Measurements from ENCODE around the gene CLEC4M. TPM values are rescaled to one million over a fixed set of nuclear protein-coding genes. Genes with fewer than 3 reads are reported as not detected.
"Not testable (repeated sequence)": the region's sequence is repeated elsewhere in the genome, so short reads cannot be mapped to it uniquely, and the experiment has no call there.

Gene CLEC4M
- total RNA-seq, 4 donors from 2014 or later: not detected

DNA sequence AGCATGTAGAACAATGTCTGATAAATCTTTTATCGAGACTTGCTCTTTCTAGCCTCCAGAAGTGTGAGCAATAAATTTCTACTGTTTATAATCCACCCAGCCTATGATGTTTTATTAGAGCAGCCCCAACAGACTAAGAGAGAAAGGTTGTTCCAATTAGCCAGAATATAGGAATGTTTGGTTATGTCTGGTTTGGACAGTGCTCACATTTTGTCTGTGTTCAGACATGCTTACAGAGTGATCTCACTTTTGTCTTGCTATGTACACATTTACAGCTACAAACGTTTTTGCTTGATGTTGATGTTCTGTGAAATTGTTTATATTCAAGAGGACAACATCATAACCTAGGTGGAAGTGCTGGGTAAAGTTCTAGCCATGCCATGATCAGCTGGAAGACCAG lies 48.9 kb downstream of the CLEC4M start:
- H3K4me1 ChIP-seq: no peaks in the 10 kb centered on the region
- TF ChIP-seq POLR2A (IDR thresholded peaks at IDR 0.05): no peak
- TF ChIP-seq, protein P1, sequence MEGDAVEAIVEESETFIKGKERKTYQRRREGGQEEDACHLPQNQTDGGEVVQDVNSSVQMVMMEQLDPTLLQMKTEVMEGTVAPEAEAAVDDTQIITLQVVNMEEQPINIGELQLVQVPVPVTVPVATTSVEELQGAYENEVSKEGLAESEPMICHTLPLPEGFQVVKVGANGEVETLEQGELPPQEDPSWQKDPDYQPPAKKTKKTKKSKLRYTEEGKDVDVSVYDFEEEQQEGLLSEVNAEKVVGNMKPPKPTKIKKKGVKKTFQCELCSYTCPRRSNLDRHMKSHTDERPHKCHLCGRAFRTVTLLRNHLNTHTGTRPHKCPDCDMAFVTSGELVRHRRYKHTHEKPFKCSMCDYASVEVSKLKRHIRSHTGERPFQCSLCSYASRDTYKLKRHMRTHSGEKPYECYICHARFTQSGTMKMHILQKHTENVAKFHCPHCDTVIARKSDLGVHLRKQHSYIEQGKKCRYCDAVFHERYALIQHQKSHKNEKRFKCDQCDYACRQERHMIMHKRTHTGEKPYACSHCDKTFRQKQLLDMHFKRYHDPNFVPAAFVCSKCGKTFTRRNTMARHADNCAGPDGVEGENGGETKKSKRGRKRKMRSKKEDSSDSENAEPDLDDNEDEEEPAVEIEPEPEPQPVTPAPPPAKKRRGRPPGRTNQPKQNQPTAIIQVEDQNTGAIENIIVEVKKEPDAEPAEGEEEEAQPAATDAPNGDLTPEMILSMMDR (IDR thresholded peaks at IDR 0.05 in 4 of 5, conservative IDR thresholded peaks at IDR 0.05 in 1 of 5): no peak
- peaks cover 0 to 18% (median 0%) of the 10 kb centered on the region in 3 donors for H3K27me3 ChIP-seq
- no peak overlapping the region for H3K4me3 ChIP-seq
- H3K36me3 ChIP-seq: no peaks in the 10 kb centered on the region
- H3K27ac ChIP-seq: no peak overlapping the region
- no peak for ATAC-seq
- in situ Hi-C loops (cut with MboI; ENCODE audit: low sequenced_read_pairs in 4 of 4) (loop anchor here in 2 of 4 donors (25.0 kb wide), 2 partner anchors 450 to 725 kb away; no protein-coding TSS in a partner anchor), intact Hi-C loops (cut with DNase I; ENCODE audit: low total_unique reads) (no loop called here)
- peaks cover 0 to 6% (median 0%) of the 10 kb centered on the region in 3 donors for H3K9me3 ChIP-seq
- DNase-seq: no peak

DNA sequence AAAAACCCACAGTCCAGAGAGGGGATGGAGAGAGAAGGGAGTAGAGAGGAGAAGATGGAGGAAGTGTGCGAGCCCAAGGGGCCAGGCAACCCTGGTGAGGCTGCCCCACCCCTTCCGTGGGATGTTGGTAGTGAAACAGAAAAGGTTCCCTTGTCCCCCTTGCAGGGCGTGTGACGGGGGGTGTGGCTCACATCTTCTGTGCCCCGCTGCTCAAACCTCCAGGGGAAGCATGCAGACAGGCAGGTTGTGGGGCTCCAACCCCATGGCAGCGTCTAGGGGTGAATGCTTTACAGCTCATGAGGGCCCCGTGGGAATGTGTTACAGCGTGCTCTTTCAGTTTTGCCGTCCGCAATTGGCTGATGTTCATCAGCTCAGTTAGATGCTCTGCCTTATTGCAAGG lies 52.3 kb downstream of the CLEC4M start:
- TF ChIP-seq POLR2A (IDR thresholded peaks at IDR 0.05): no peak
- TF ChIP-seq, protein P1 (IDR thresholded peaks at IDR 0.05 in 4 of 5, conservative IDR thresholded peaks at IDR 0.05 in 1 of 5): no peak
- Histone ChIP-seq H3K4me1 (no peaks in the 10 kb centered on the region), H3K27ac (no peak overlapping the region), H3K27me3 (peaks cover 3 to 18% (median 4%) of the 10 kb centered on the region in 3 donors), H3K36me3 (no peaks in the 10 kb centered on the region), H3K9me3 (peaks cover 0 to 6% (median 0%) of the 10 kb centered on the region in 3 donors), H3K4me3 (no peak overlapping the region)
- in situ Hi-C loops (cut with MboI; ENCODE audit: low sequenced_read_pairs in 4 of 4) (loop anchor here in 2 of 4 donors (25.0 kb wide), 2 partner anchors 453 to 728 kb away; no protein-coding TSS in a partner anchor), intact Hi-C loops (cut with DNase I; ENCODE audit: low total_unique reads) (no loop called here)
- DNase-seq: no peak
- ATAC-seq: no peak

DNA sequence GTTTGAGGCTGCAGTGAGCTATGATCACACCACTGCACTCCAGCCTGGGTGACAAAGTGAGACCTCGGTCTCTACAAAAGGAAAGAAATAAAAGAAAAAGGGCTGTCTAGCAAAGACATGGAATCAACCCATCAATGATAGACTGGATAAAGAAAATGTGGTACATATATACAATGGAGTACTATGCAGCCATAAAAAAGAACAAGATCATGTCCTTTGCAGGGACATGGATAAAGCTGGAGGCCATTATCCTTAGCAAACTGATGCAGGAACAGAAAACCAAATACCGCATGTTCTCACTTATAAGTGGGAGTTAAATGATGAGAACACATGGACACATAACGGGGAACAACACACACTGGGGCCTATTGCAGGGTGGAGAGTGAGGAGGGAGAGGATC lies 53.0 kb downstream of the CLEC4M start:
- H3K9me3 ChIP-seq; H3K36me3 ChIP-seq; H3K27ac ChIP-seq; intact Hi-C loops (cut with DNase I; ENCODE audit: low total_unique reads); ATAC-seq; H3K4me3 ChIP-seq; DNase-seq; H3K4me1 ChIP-seq: not testable (repeated sequence)
- H3K27me3 ChIP-seq: peaks cover 4 to 16% (median 5%) of the 10 kb centered on the region in 3 donors
- in situ Hi-C loops (cut with MboI; ENCODE audit: low sequenced_read_pairs in 4 of 4): loop anchor here in 2 of 4 donors (25.0 kb wide), 2 partner anchors 454 to 729 kb away; no protein-coding TSS in a partner anchor

DNA sequence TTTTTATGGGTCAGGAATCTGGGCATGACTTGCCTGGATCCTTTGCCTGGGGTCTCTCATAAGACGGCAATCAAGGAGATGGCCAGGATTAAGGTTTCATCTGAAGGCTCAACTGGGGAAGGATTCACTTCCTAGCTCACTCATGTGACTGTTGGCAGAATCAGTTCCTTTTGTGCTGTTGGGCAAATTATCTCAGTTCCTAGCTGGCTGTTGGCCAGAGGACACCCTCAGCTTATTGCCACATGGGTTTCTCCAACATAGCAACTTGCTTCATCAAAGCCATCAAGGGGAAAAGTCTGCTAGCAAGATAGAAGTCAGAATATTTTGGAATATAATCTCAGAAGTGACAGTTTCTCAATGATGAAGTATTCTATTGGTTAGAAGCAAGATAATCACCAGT lies 54.8 kb downstream of the CLEC4M start:
- in situ Hi-C loops (cut with MboI; ENCODE audit: low sequenced_read_pairs in 4 of 4) (loop anchor here in 2 of 4 donors (25.0 kb wide), 2 partner anchors 456 to 730 kb away; no protein-coding TSS in a partner anchor), intact Hi-C loops (cut with DNase I; ENCODE audit: low total_unique reads) (no loop called here)
- no peak for DNase-seq
- Histone ChIP-seq H3K27me3 (peaks cover 7 to 12% (median 7%) of the 10 kb centered on the region in 3 donors), H3K27ac (no peak overlapping the region), H3K4me3 (no peak overlapping the region), H3K9me3 (no peaks in the 10 kb centered on the region), H3K4me1 (no peaks in the 10 kb centered on the region), H3K36me3 (no peaks in the 10 kb centered on the region)
- no peak for ATAC-seq
- TF ChIP-seq, protein P1 (IDR thresholded peaks at IDR 0.05 in 4 of 5, conservative IDR thresholded peaks at IDR 0.05 in 1 of 5): no peak
- no peak for TF ChIP-seq POLR2A (IDR thresholded peaks at IDR 0.05)

DNA sequence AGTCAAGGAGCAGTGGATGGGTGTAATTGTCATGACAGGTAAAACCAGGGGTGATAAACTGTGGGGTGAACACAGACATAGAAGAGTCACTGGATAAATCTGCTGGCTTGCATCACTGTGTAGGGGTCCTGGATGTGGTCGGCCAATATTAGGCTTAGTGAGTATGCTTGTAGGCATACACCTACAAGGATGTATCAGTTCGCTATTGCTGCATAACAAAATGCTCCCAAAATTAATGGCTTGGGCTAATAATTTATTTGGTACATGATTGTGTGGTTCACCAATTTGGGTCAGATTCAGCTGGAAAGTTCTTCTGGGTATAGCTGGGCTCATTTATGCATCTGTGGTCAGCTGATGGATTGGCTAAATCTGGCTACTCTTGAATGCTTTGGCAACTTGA lies 55.8 kb downstream of the CLEC4M start:
- Histone ChIP-seq H3K9me3 (no peaks in the 10 kb centered on the region), H3K27me3 (peaks cover 8 to 12% (median 9%) of the 10 kb centered on the region in 3 donors), H3K36me3 (no peaks in the 10 kb centered on the region), H3K27ac (no peak overlapping the region), H3K4me3 (no peak overlapping the region), H3K4me1 (no peaks in the 10 kb centered on the region)
- no peak for DNase-seq
- TF ChIP-seq, protein P1 (IDR thresholded peaks at IDR 0.05 in 4 of 5, conservative IDR thresholded peaks at IDR 0.05 in 1 of 5): no peak
- no peak for TF ChIP-seq POLR2A (IDR thresholded peaks at IDR 0.05)
- in situ Hi-C loops (cut with MboI; ENCODE audit: low sequenced_read_pairs in 4 of 4): loop anchor here in 2 of 4 donors (25.0 kb wide), 2 partner anchors 457 to 732 kb away; no protein-coding TSS in a partner anchor
- ATAC-seq: no peak
- intact Hi-C loops (cut with DNase I; ENCODE audit: low total_unique reads): no loop called here

Other genes with a start within 250 kb of the CLEC4M start
- gene ZNF358, start 247.1 kb upstream of the CLEC4M start, total RNA-seq: 100 to 1,000 TPM in 2 of 4 donors, 10 to 100 TPM in 2; 69.8 to 139 (median 116) TPM
- 10 to 100 TPM in 3 of 4 donors, 1 to 10 TPM in 1; 9.2 to 13.6 (median 11.5) TPM for gene MCOLN1, start 240.6 kb upstream of the CLEC4M start, total RNA-seq
- gene PNPLA6, start 227.5 kb upstream of the CLEC4M start, total RNA-seq: 100 to 1,000 TPM in 1 of 4 donors, 10 to 100 TPM in 3; 61.4 to 101 (median 75.1) TPM
- gene CAMSAP3, start 167.4 kb upstream of the CLEC4M start, total RNA-seq: under 1 TPM in 2 of 4 donors, not detected in 2; 0.15 to 0.16 TPM
- gene XAB2, start 133.7 kb upstream of the CLEC4M start, total RNA-seq: 10 to 100 TPM; 29.6 to 51.2 (median 31.1) TPM
- 10 to 100 TPM in 3 of 4 donors, 1 to 10 TPM in 1; 9.5 to 15.1 (median 12.9) TPM for gene PET100, start 133.4 kb upstream of the CLEC4M start, total RNA-seq
- not detected for gene PCP2, start 129.5 kb upstream of the CLEC4M start, total RNA-seq
- gene STXBP2, start 126.1 kb upstream of the CLEC4M start, total RNA-seq: 1 to 10 TPM in 3 of 4 donors, under 1 TPM in 1; 0.87 to 3.7 (median 2.8) TPM
- gene RETN, start 94.2 kb upstream of the CLEC4M start, total RNA-seq: 1 to 10 TPM in 1 of 4 donors, not detected in 3; 1.2 TPM
- gene MCEMP1, start 86.2 kb upstream of the CLEC4M start, total RNA-seq: 1 to 10 TPM in 1 of 4 donors, under 1 TPM in 1, not detected in 2; 0.16 to 1.2 TPM
- 100 to 1,000 TPM; 109 to 146 (median 126) TPM for gene TRAPPC5, start 82.4 kb upstream of the CLEC4M start, total RNA-seq
- not detected for gene FCER2, start 61.1 kb upstream of the CLEC4M start, total RNA-seq
- gene CLEC4G, start 31.1 kb upstream of the CLEC4M start, total RNA-seq: under 1 TPM in 1 of 4 donors, not detected in 3; 0.86 TPM
- gene CD209, start 15.7 kb upstream of the CLEC4M start, total RNA-seq: 1 to 10 TPM in 3 of 4 donors, under 1 TPM in 1; 0.56 to 1.3 (median 1.0) TPM
- gene EVI5L, start 67.0 kb downstream of the CLEC4M start, total RNA-seq: 10 to 100 TPM; 17.5 to 24.6 (median 20.4) TPM
- not detected for gene PRR36, start 111.1 kb downstream of the CLEC4M start, total RNA-seq
- gene LRRC8E, start 125.3 kb downstream of the CLEC4M start, total RNA-seq: 1 to 10 TPM in 1 of 4 donors, not detected in 3; 2.1 TPM
- gene MAP2K7, start 140.6 kb downstream of the CLEC4M start, total RNA-seq: 10 to 100 TPM; 17.7 to 41.7 (median 32.9) TPM
- gene TGFBR3L, start 151.6 kb downstream of the CLEC4M start, total RNA-seq: 1 to 10 TPM in 2 of 4 donors, under 1 TPM in 1, not detected in 1; 0.62 to 2.6 (median 1.5) TPM
- gene SNAPC2, start 157.1 kb downstream of the CLEC4M start, total RNA-seq: 10 to 100 TPM in 1 of 4 donors, 1 to 10 TPM in 3; 4.6 to 10.9 (median 7.1) TPM
- gene CTXN1, start 162.9 kb downstream of the CLEC4M start, total RNA-seq: not detected
- gene TIMM44, start 180.4 kb downstream of the CLEC4M start, total RNA-seq: 100 to 1,000 TPM in 1 of 4 donors, 10 to 100 TPM in 3; 53.9 to 168 (median 94.1) TPM
- 10 to 100 TPM; 18.2 to 40.5 (median 28.9) TPM for gene ELAVL1, start 242.4 kb downstream of the CLEC4M start, total RNA-seq

Measured in gastrocnemius medialis (tissue), 4 donors.